ENCODE measurements around the gene DENND4C.

DNA sequence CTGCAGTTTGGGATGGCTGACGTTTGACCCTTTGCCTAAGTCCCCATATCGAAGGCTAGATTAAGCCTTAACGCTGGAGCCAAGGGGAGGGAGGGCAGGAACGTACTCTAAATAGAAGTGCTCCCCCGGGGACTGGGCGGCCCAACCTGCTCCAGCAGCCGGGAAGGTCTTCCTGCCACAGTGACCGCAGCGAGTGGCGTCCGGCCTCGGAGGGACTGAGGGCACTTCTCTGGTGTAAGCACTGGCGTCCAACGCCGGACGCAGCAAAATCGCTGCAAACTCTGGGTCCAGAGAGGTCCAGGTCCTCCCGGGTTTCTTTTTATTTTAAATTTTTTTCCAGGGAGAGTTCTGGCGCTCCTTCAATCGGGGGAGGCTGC lies 177.8 kb downstream of the DENND4C start:
- no peak for TF ChIP-seq POLR2A (IDR thresholded peaks at IDR 0.05)
- TF ChIP-seq, protein P1, sequence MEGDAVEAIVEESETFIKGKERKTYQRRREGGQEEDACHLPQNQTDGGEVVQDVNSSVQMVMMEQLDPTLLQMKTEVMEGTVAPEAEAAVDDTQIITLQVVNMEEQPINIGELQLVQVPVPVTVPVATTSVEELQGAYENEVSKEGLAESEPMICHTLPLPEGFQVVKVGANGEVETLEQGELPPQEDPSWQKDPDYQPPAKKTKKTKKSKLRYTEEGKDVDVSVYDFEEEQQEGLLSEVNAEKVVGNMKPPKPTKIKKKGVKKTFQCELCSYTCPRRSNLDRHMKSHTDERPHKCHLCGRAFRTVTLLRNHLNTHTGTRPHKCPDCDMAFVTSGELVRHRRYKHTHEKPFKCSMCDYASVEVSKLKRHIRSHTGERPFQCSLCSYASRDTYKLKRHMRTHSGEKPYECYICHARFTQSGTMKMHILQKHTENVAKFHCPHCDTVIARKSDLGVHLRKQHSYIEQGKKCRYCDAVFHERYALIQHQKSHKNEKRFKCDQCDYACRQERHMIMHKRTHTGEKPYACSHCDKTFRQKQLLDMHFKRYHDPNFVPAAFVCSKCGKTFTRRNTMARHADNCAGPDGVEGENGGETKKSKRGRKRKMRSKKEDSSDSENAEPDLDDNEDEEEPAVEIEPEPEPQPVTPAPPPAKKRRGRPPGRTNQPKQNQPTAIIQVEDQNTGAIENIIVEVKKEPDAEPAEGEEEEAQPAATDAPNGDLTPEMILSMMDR (IDR thresholded peaks at IDR 0.05) = no peak
- TF ChIP-seq POLR2AphosphoS5 (IDR thresholded peaks at IDR 0.05) = no peak
- no peak for TF ChIP-seq EP300 (IDR thresholded peaks at IDR 0.05; ENCODE audit: low read depth)

All from transverse colon (tissue), 4 donors.